ENCODE data around the gene CTNNAL1. TPM values are rescaled to one million over a fixed set of nuclear protein-coding genes. Genes with fewer than 3 reads are reported as not detected.
A peak's percentile ranks its signal among the peaks of the same experiment; 100 is the strongest.

Gene CTNNAL1
- total and polyA plus RNA-seq, 2 donors (not counting 1 experiment from before 2014, with no cell fraction given): 0.04 to 1.5 TPM

DNA sequence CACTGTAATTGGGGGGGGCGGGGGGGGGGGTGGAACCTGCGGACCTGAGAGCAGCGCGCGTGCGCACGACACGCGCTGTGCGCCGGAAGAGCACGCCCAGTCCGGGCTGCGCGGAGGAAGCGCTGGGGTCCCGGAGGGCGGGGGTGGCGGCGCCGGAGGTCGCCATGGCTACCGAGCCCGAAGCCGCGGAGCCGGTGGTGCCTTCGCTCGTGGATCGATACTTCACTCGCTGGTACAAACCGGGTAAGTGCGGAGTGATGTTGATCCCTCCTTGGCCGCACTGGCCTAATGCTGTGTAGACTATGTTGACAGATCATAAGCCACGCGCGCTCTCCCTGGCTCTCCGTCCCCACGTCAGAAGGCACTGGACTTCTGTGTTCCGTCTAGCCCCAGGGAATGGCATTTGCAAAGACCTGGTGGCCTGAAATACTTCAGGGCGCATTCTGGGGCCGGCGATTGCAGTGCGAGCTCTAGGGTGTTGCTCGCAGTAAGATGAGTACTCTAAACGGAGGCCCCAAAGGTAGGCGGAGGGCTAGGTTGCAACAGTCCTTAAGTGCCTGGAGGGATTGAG is 78.9 kb downstream of the CTNNAL1 start, which contains the start of gene ABITRAM:
Gene ABITRAM (plus strand): TSS at position 78 of the 571 bp plus-strand sequence. CDS start 87 bp downstream, at position 165.
- H3K27ac ChIP-seq (ENCODE audit: low read length in 2 of 2): peak within 1 kb of the TSS; percentile 74 to 81
- POLR2A ChIA-PET: no interaction called here
- peaks cover 0 to under 1% of the 10 kb centered on the region in 2 experiments for H3K36me3 ChIP-seq (replicated peaks in 1 of 2; ENCODE audit: control extremely low read depth in 1 of 2, control insufficient read depth in 1 of 2, extremely low read depth in 1 of 2, insufficient read depth in 2 of 2, low read length in 1 of 2)
- Mint-ChIP-seq H3K27me3 (no peaks in the 10 kb centered on the region), H3K9me3 (ENCODE audit: insufficient read depth) (no peaks in the 10 kb centered on the region), H3K4me3 (peak within 1 kb of the TSS; percentile 97), H3K27ac (peak within 1 kb of the TSS; percentile 95), H3K4me1 (peaks cover 17% of the 10 kb centered on the region)
- 1% methylated on average over 46 of the region's 47 CpGs for WGBS (ENCODE audit: insufficient coverage)
- peak within 1 kb of the TSS; percentile 90 for H3K4me2 ChIP-seq (replicated peaks; ENCODE audit: low read depth, low read length, poor library complexity, severe bottlenecking)
- H3K9me3 ChIP-seq (ENCODE audit: control extremely low read depth in 1 of 3, control insufficient read depth in 2 of 3, insufficient read depth in 1 of 3, low read length in 2 of 3): peaks cover 0 to 3% (median 0%) of the 10 kb centered on the region in 3 donors
- peak within 1 kb of the TSS; percentile 83 to 97 (median 95) for H3K4me3 ChIP-seq (ENCODE audit: control extremely low read depth in 1 of 5, extremely low read depth in 1 of 5, insufficient read depth in 1 of 5, low read depth in 2 of 5, low read length in 4 of 5)
- peak within 1 kb of the TSS; percentile 98 for H2AFZ ChIP-seq (ENCODE audit: insufficient read depth, low read depth, low read length, poor library complexity, severe bottlenecking)
- CTCF ChIA-PET: interaction anchor here (1.2 kb wide), 1 partner anchor 20 kb away, joined by 4 read pairs; no protein-coding TSS in a partner anchor
- no peaks in the 10 kb centered on the region for H3K27me3 ChIP-seq (replicated peaks in 1 of 4; ENCODE audit: control extremely low read depth in 1 of 4, control insufficient read depth in 3 of 4, insufficient read depth in 4 of 4, low read length in 3 of 4)
- peaks cover 16 to 18% of the 10 kb centered on the region in 2 donors for H3K4me1 ChIP-seq (ENCODE audit: control insufficient read depth in 2 of 2, insufficient read depth in 2 of 2, low read length in 2 of 2)
- DNase-seq (peak; percentile 92), ATAC-seq (ENCODE audit: low read depth) (peak; percentile 85)
- no peaks in the 10 kb centered on the region for H4K20me1 ChIP-seq (ENCODE audit: control insufficient read depth, insufficient read depth, low read length, poor library complexity, severe bottlenecking)
- peak within 1 kb of the TSS; percentile 90 for H3K9ac ChIP-seq (ENCODE audit: low read length)
- H3K79me2 ChIP-seq (ENCODE audit: control insufficient read depth, insufficient read depth, low read length): peaks cover 14% of the 10 kb centered on the region
- TF ChIP-seq CTCF (IDR thresholded peaks at IDR 0.05) (no peak), EZH2 (IDR thresholded peaks at IDR 0.05; ENCODE audit: borderline replicate concordance, insufficient read depth, low read depth, low read length, poor library complexity, severe bottlenecking) (no peak)
- intact Hi-C loops (cut with micrococcal nuclease): loop anchor here (1.0 to 5.0 kb wide), 5 partner anchors 78 to 1652 kb away; partner anchors contain the start of genes CTNNAL1, KLF4 and RAD23B
